ENCODE results near the gene USF3. TPM values are rescaled to one million over a fixed set of nuclear protein-coding genes. Genes with fewer than 3 reads are reported as not detected.

Gene USF3
- total and polyA plus RNA-seq, 8 donors = 3.3 to 30.6 (median 7.6) TPM

GRCh38 chr3:113685956-113686721 lies 10.3 kb downstream of the USF3 start:
- WGBS, 5 donors = 77 to 91% (median 84%) methylated on average over 2 of the region's 2 CpGs

GRCh38 chr3:113685124-113685523 lies 11.3 kb downstream of the USF3 start:
- no peak overlapping the region for H3K4me3 ChIP-seq
- peaks cover 3 to 9% (median 8%) of the 10 kb centered on the region in 4 donors for H3K36me3 ChIP-seq
- H3K27ac ChIP-seq = no peak overlapping the region
- no peaks in the 10 kb centered on the region for H3K9me3 ChIP-seq
- intact Hi-C loops (cut with DNase I; ENCODE audit: low total_unique reads) = no loop called here
- H3K4me1 ChIP-seq = peaks cover 0 to 10% (median 0%) of the 10 kb centered on the region in 4 donors
- DNase-seq = no peak
- no peaks in the 10 kb centered on the region for H3K27me3 ChIP-seq
- WGBS, 5 donors = 83 to 91% (median 90%) methylated on average over 5 of the region's 5 CpGs
- no peak for TF ChIP-seq POLR2AphosphoS5 (IDR thresholded peaks at IDR 0.05)
- TF ChIP-seq CTCF (IDR thresholded peaks at IDR 0.05) = no peak
- TF ChIP-seq POLR2A (IDR thresholded peaks at IDR 0.05) = no peak
- TF ChIP-seq EP300 (IDR thresholded peaks at IDR 0.05) = no peak

More at GRCh38 chr3:113685956-113686721, 10.3 kb downstream of the USF3 start:
- H3K36me3 ChIP-seq = peaks cover 3 to 9% (median 8%) of the 10 kb centered on the region in 4 donors
- DNase-seq = no peak
- intact Hi-C loops (cut with DNase I; ENCODE audit: low total_unique reads) = no loop called here
- no peak for TF ChIP-seq POLR2AphosphoS5 (IDR thresholded peaks at IDR 0.05)
- no peak for TF ChIP-seq EP300 (IDR thresholded peaks at IDR 0.05)
- no peak for TF ChIP-seq POLR2A (IDR thresholded peaks at IDR 0.05)
- no peak for TF ChIP-seq CTCF (IDR thresholded peaks at IDR 0.05)
- H3K4me3 ChIP-seq = no peak overlapping the region
- H3K9me3 ChIP-seq = no peaks in the 10 kb centered on the region
- H3K4me1 ChIP-seq = peaks cover 0 to 10% (median 4%) of the 10 kb centered on the region in 4 donors
- H3K27me3 ChIP-seq = no peaks in the 10 kb centered on the region
- no peak overlapping the region for H3K27ac ChIP-seq

- no peak for DNase-seq
- Histone ChIP-seq H3K27me3 (no peaks in the 10 kb centered on the region), H3K36me3 (peaks cover 3 to 9% (median 8%) of the 10 kb centered on the region in 4 donors), H3K27ac (no peak overlapping the region), H3K4me1 (peaks cover 0 to 10% (median 0%) of the 10 kb centered on the region in 4 donors), H3K9me3 (no peaks in the 10 kb centered on the region), H3K4me3 (no peak overlapping the region)
- intact Hi-C loops (cut with DNase I; ENCODE audit: low total_unique reads) = no loop called here
- 86 to 94% (median 89%) methylated on average over 3 of the region's 3 CpGs for WGBS, 5 donors
- TF ChIP-seq EP300 (IDR thresholded peaks at IDR 0.05) (no peak), POLR2A (IDR thresholded peaks at IDR 0.05) (no peak), CTCF (IDR thresholded peaks at IDR 0.05) (no peak), POLR2AphosphoS5 (IDR thresholded peaks at IDR 0.05) (no peak)
Measured at GRCh38 chr3:113684271-113684819, 12.1 kb downstream of the USF3 start.

DNA sequence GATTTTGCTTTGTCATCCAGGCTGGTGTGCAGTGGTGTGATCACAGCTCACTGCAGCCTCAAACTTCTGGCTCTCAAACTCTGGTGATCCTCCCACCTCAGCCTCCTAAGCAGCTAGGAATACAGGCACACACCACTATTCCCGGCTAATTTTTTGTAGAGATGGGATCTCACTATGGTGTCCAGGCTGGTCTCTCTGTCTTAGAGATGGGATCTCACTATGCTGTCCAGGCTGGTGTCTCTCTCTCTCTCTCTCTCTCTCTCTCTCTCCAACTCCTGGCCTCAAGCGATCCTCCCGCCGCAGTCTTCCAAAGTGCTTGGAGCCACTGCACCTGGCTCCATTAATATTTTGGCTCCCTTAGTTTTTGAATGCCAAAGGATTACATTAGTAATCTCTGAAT lies 17.7 kb downstream of the USF3 start:
- intact Hi-C loops (cut with DNase I; ENCODE audit: low total_unique reads) = no loop called here
- Histone ChIP-seq H3K4me1 (no peaks in the 10 kb centered on the region), H3K36me3 (peaks cover 9 to 37% (median 35%) of the 10 kb centered on the region in 4 donors), H3K9me3 (no peaks in the 10 kb centered on the region), H3K27ac (no peak overlapping the region), H3K4me3 (no peak overlapping the region), H3K27me3 (no peaks in the 10 kb centered on the region)
- WGBS, 5 donors = 93 to 100% (median 98%) methylated on average over 4 of the region's 4 CpGs
- DNase-seq = no peak
- TF ChIP-seq EP300 (IDR thresholded peaks at IDR 0.05) = no peak
- no peak for TF ChIP-seq POLR2A (IDR thresholded peaks at IDR 0.05)
- no peak for TF ChIP-seq CTCF (IDR thresholded peaks at IDR 0.05)
- no peak for TF ChIP-seq POLR2AphosphoS5 (IDR thresholded peaks at IDR 0.05)

All from stomach (tissue), 9 donors.